ENCODE data around the gene DYSF. TPM values are rescaled to one million over a fixed set of nuclear protein-coding genes. Genes with fewer than 3 reads are reported as not detected.

The DYSF gene
- total and polyA plus RNA-seq, 8 donors: 1.1 to 5.5 (median 2.1) TPM

DNA sequence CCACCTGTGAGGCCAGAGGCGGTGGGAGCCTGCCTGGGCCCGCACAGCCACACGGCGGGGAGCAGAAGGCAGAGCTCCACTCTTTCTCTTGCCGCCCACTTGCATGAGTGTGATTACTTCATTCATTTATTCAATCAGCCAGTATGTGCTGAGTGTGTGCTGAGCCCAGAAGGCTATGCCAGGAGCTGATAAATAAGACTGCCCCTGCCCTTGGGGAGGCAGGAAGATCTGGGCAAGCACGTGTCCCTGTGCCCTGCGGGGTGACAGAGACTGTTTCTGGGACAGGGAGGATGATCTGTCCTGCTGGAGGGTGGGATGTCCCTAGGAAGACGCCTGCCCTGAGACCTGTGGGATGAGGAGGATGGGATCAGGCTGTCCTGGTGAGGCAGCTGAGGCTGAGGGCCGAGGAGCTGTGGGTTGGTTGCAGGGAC, 250.8 kb downstream of the DYSF start:
- peak in 1 of 6 donors; percentile 29 for DNase-seq
- intact Hi-C loops (cut with DNase I): no loop called here
- Histone ChIP-seq H3K4me3 (no peak overlapping the region), H3K27ac (no peak overlapping the region), H3K4me1 (no peaks in the 10 kb centered on the region), H3K27me3 (no peaks in the 10 kb centered on the region), H3K9me3 (no peaks in the 10 kb centered on the region), H3K36me3 (no peaks in the 10 kb centered on the region)
- 82 to 89% methylated on average over 8 to 9 of the region's 9 CpGs for WGBS, 2 donors
- no peak for FAIRE-seq
- TF ChIP-seq, protein P1, sequence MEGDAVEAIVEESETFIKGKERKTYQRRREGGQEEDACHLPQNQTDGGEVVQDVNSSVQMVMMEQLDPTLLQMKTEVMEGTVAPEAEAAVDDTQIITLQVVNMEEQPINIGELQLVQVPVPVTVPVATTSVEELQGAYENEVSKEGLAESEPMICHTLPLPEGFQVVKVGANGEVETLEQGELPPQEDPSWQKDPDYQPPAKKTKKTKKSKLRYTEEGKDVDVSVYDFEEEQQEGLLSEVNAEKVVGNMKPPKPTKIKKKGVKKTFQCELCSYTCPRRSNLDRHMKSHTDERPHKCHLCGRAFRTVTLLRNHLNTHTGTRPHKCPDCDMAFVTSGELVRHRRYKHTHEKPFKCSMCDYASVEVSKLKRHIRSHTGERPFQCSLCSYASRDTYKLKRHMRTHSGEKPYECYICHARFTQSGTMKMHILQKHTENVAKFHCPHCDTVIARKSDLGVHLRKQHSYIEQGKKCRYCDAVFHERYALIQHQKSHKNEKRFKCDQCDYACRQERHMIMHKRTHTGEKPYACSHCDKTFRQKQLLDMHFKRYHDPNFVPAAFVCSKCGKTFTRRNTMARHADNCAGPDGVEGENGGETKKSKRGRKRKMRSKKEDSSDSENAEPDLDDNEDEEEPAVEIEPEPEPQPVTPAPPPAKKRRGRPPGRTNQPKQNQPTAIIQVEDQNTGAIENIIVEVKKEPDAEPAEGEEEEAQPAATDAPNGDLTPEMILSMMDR (IDR thresholded peaks at IDR 0.05): no peak
- ATAC-seq: no peak

DNA sequence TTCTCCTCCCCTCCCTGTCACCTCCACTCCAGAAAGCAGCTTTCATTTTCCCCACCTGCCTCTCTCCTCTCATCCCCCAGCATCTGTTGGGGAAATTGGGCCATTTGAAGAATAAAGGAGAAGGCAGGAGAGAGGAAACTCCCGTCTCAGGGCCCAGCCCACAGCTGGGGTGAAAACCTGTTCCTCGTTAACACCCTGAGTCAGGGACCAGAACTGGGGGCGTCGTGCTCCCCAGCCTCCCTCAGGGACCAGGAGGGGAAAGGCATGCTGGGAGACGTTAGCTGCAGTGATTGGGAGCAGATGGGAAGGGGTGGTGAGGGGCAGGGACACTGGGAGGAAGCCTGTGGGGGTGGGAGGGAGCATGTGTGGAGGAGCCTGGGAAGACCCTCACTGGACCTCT, 251.3 kb downstream of the DYSF start:
- ATAC-seq (no peak), FAIRE-seq (no peak), DNase-seq (no peak)
- no peaks in the 10 kb centered on the region for H3K9me3 ChIP-seq
- no peaks in the 10 kb centered on the region for H3K27me3 ChIP-seq
- H3K36me3 ChIP-seq: no peaks in the 10 kb centered on the region
- TF ChIP-seq, protein P1 (IDR thresholded peaks at IDR 0.05): no peak
- H3K4me3 ChIP-seq: no peak overlapping the region
- H3K4me1 ChIP-seq: no peaks in the 10 kb centered on the region
- 61 to 65% methylated on average over 5 of the region's 5 CpGs for WGBS, 2 donors
- H3K27ac ChIP-seq: no peak overlapping the region
- intact Hi-C loops (cut with DNase I): no loop called here

DNA sequence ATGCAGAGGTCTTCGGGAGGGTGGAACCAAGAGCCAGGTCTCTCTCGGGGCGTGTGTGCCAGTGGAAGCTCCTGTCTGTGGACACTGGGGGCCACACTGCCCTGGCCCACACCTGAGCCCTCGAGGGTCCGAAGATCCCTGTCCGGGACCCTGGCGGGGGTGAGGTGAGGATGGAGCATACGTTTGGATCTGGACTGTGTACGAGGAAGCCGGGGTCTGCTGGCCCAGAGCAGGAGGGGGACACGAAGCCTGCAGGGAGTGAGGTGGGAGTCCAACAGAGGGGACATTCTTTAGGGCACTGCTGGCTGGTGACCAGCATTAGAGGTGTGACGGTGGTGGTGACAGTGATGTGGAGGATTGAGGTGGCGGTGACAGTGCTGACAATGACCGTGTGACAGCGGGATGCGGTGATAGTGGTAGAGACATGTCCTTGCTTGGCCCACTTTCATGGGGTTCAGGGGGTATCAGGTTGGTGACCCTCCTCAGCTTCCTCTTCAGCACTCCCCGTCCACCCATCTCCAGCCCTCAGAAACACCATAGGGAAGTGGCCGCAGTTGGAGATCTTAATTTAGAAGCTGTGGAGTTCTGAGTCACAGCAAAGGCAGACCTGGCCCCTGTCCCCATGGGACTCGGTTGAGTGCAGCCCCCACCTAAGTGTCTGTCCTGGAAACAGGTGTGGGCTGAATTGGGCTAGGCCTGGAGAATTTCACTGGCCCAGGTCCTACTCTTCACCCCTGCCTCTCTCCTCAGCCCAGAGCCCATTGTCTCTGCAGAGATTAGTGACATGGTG, 252.0 kb downstream of the DYSF start:
- FAIRE-seq (no peak), DNase-seq (no peak), ATAC-seq (no peak)
- 85 to 88% methylated on average over 19 of the region's 19 CpGs for WGBS, 2 donors
- no peak overlapping the region for H3K27ac ChIP-seq
- H3K4me1 ChIP-seq: no peaks in the 10 kb centered on the region
- H3K36me3 ChIP-seq: no peaks in the 10 kb centered on the region
- no peaks in the 10 kb centered on the region for H3K27me3 ChIP-seq
- intact Hi-C loops (cut with DNase I): no loop called here
- no peak overlapping the region for H3K4me3 ChIP-seq
- H3K9me3 ChIP-seq: no peaks in the 10 kb centered on the region
- TF ChIP-seq, protein P1 (IDR thresholded peaks at IDR 0.05): no peak

DNA sequence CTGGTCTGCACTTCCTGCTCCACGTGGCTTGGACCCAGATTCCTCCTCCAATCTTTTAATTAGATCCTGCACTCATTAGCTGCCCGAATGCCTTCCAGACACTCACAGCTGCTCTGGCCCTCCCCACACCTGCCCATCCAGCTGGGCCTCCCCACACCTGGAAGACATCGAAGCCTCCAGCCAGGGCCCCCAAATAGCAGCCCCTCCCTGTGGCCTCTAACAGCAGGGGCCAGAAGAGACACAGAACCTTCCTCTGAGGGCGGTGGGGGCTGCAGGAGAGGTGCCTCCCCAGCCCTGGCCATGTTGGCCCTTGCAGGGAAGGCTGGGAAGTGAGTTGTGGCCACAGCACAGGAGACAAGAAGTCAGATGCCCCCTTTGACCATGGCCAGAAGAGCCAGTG, 252.8 kb downstream of the DYSF start:
- DNase-seq (no peak), FAIRE-seq (no peak), ATAC-seq (no peak)
- Histone ChIP-seq H3K36me3 (no peaks in the 10 kb centered on the region), H3K9me3 (no peaks in the 10 kb centered on the region), H3K27me3 (no peaks in the 10 kb centered on the region), H3K4me1 (no peaks in the 10 kb centered on the region), H3K4me3 (no peak overlapping the region), H3K27ac (no peak overlapping the region)
- intact Hi-C loops (cut with DNase I): no loop called here
- TF ChIP-seq, protein P1 (IDR thresholded peaks at IDR 0.05): no peak
- 76 to 80% methylated on average over 4 of the region's 4 CpGs for WGBS, 2 donors

DNA sequence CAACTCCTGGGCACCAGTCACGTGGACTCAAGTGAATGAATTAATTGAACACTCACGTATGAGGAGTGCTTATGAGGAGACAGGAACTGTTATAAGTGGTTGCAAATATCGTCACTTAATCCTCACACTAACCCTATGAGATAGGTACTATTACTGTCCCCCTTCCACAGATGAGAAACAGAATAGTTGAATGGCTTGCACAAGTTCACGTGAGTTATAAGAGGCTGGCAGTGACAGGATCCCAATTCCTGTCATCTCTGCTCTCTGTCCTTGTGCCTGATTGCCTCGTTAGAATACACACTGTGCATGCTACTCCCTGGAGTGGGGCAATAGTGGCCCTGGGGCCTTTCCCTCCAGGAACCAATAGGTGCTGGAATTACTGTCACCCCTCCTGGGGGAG, 253.5 kb downstream of the DYSF start:
- H3K9me3 ChIP-seq: no peaks in the 10 kb centered on the region
- no peak for ATAC-seq
- no peaks in the 10 kb centered on the region for H3K27me3 ChIP-seq
- TF ChIP-seq, protein P1 (IDR thresholded peaks at IDR 0.05): no peak
- no peak overlapping the region for H3K4me3 ChIP-seq
- intact Hi-C loops (cut with DNase I): no loop called here
- 88 to 90% methylated on average over 5 of the region's 5 CpGs for WGBS, 2 donors
- H3K27ac ChIP-seq: no peak overlapping the region
- DNase-seq: no peak
- H3K4me1 ChIP-seq: no peaks in the 10 kb centered on the region
- no peak for FAIRE-seq
- H3K36me3 ChIP-seq: no peaks in the 10 kb centered on the region
